Stimulated activated CD8-positive, alpha-beta memory T cell treated with anti-CD3 and anti-CD28 coated beads, Interleukin-12 subunit alpha, Interleukin-12 subunit beta, amount 100 ng/mL, for 24 hours (primary cell): ENCODE results near the gene ARHGAP26.

Experiments
- DNase-seq: peaks from one replicate; pipeline ENCODE4 v3.0.0-alpha.2; 2020; ENCODE audit errors: extremely low read depth

ARHGAP26 gene, protein sequence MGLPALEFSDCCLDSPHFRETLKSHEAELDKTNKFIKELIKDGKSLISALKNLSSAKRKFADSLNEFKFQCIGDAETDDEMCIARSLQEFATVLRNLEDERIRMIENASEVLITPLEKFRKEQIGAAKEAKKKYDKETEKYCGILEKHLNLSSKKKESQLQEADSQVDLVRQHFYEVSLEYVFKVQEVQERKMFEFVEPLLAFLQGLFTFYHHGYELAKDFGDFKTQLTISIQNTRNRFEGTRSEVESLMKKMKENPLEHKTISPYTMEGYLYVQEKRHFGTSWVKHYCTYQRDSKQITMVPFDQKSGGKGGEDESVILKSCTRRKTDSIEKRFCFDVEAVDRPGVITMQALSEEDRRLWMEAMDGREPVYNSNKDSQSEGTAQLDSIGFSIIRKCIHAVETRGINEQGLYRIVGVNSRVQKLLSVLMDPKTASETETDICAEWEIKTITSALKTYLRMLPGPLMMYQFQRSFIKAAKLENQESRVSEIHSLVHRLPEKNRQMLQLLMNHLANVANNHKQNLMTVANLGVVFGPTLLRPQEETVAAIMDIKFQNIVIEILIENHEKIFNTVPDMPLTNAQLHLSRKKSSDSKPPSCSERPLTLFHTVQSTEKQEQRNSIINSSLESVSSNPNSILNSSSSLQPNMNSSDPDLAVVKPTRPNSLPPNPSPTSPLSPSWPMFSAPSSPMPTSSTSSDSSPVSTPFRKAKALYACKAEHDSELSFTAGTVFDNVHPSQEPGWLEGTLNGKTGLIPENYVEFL

DNA sequence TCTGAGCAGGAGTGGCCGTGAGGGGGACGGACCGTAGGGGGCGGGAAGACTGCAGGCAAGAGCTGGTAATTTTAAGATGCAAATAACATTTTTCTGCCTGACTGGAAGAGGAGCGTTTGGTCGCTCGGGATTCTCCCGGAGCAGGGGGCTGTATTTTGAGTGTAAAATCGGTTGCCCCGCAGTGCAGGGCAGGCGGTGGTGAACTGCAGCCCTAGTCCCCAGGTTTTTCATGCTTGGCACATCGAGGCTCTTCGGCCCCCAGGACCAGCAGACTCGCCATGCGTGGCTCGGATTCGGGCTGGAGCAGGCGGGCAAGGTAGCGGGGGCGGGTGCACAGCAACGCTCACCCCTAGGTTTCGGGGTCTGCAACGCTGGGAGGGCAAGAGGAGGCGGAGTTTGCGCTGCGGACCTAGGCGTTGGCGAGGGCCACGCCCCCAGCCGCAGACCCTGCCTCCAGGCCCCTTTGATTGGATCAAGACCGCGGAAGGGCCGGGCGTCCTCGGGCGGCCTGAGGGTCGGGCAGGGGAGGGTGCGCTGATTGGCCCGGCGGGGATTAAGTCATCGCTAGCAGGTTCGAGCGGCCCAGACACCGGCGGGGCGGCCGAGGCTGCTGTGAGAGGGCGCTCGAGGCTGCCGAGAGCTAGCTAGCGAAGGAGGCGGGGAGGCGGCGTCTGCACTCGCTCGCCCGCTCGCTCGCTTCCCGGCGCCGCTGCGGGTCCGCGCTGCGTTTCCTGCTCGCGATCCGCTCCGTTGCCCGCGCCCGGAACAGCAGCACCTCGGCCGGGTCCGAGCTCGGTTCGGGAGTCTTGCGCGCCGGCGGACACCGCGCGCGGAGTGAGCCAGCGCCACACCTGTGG lies at the start of gene ARHGAP26:
Gene ARHGAP26, plus strand, starts transcription at position 585 of the 857 bp plus-strand sequence. CDS start 385 bp downstream, outside the sequence.
- peak; percentile 86 for DNase-seq

DNA sequence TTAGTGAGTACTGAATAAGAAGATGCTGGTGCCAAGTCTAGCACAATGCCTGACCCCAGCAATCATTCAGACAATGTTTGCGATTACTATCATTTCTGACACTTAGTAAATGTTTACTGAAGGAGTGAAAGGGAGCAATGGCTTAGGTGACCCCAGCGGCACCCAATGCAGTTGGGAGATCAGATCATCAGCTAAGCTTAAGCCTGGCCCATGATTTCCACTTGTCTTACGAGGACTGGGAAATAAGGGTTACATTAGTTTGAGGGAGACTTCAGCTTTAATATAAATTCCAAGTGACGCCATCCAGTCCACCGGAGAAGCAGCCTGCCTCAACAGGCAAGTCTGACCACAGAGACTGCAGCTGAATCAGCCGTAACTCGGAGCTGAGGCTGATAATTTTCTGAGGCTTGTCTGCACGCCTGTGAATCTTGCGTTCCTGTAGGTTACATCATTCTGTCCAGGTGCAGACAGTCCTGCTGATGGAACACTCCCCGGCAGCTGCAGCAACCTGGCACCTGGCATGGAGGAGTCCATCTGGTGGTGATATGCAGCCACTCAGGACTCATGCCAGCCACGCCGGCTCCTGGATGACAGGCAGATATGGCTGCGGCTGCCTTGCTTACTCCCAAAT lies 49.4 kb upstream of the ARHGAP26 start:
- DNase-seq, result no peak

DNA sequence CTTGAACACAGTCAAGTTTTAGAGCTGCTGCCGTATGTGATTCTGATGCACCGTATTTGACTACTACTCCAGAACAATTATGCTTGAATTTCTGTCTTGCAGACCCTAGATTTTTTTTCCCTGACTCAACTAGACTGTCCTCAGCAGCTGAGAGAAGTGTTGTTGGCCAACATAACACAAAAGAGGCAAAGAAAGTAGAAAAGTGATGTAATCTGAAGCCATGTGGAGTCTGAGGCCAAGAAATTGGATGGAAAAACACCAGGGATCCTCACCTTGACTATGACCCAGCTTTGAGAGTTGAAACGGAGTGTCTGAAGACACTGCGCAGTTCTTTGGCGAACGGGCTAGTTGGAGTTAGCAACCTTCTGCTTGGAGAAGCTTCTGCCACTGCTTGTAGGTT lies 48.0 kb upstream of the ARHGAP26 start:
- DNase-seq, result no peak

DNA sequence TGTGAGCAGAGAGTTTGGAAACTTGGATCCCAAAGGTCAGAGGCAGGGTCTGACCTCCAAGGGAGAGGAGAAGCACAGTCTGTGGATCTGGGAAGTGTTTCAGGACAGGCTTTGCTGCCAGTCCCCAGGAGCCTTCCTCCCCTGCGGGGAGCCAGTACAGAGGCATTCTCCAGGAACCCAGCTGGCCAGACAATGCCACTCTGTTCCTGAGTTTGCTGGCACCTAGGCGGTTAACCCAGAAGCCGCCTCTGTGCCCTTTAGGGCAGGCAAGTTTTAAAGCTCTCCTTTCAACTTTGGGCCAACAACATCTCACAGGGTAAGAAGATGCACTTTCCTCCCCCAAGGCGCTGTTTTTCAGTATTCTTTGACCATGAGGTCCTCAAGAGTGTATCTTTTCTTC lies 47.3 kb upstream of the ARHGAP26 start:
- DNase-seq, result no peak

DNA sequence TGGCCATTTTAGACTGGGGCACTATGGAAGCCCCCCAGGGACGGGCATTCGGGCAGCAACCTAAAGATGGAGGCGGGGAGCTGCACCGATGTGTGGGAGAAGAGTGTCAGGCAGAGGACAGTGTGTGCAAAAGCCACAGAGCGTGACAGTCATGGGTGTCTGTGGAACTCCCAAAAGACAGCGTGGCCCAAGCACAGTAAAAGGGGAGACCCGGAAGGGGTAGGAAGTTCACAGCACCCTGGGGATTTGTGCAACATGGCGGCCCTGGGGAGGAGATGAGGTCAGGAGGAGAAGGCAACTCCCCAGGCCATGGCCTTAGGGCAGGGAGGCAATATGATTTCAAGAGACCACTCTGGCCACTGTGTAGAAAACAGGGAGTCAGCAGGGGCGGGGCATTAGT lies 45.4 kb upstream of the ARHGAP26 start:
- no peak for DNase-seq

DNA sequence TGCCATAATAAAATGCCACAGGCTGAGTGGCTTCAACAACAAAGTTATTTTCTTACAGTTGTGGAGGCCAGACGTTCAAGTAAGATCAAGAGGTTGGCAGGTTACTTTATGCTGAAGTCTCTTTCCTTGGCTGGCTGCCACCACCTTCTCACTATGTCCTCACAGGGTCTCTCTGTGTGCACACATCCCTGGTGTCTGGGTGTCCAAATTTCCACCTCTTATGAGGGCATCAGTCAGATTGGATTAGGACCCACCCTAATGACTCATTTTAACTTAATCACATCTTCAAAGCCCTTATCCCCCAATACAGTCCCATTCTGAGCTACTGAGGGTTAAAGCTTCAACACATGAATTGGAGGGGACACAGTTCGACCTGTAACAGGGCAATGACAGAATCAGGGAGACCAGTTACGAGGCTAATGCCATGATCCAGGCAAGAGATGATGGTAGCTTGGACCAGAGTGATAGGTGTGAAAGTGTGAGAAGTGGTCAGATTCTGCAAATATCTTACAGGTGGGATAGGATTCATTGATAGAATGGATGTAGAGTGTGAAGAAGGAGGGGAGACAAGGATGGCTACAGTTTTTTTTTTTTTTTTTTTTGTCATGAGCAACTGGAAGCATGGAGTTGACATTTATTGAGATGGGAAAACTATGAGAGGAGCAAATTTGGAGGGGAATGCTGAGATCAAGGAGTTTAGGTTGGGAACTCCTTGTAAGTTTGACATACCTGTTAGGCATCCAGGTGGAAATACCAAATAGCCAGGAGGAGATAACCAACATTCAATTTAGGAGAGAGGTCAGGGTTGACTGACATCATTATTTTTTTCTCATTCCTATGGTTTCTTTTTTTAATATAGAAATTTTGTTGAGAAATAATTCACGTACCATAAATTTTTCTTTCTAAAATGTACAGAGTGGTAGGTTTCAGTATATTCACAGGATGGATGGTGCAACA lies 44.7 kb upstream of the ARHGAP26 start:
- DNase-seq, result no peak

DNA sequence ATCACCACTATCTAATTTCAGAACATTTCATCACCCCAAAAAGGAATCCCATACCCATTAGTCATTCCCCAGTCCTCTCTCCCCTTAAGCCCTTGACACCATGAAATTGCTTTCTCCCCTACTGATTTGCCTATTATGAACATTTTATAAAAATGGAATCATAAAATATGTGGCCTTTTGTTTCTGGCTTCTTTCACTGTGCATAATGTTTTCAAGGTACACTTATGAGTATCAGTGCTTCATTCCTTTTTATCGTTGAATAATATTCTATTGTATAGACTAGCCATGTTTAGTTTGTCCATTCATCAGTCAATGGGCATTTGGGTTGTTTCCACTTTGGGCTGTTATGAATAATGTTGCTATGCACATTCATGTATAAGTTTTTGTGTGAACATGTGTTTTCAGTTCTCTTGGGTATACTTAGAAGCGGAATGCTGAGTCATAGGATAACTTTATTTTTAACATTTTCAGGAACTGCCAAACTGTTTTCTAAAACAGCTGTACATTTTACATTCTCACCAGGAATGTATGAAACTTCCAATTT lies 43.9 kb upstream of the ARHGAP26 start:
- no peak for DNase-seq

DNA sequence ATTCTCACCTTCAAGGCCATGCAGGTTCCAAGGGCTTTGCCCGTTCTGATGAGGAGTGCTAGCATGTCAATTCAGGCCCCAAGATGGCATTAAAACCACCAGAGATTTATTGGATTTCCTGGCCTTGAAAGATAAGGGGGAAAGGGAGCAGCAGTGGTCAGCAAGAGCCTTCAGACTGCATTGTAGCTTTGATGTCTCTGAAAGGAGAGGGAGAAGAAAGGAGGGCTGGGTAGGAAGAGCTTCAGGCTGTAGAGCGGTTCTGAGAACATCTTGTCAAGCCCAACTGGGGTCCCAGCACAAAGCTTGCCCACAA lies 42.5 kb upstream of the ARHGAP26 start:
- DNase-seq, result no peak

DNA sequence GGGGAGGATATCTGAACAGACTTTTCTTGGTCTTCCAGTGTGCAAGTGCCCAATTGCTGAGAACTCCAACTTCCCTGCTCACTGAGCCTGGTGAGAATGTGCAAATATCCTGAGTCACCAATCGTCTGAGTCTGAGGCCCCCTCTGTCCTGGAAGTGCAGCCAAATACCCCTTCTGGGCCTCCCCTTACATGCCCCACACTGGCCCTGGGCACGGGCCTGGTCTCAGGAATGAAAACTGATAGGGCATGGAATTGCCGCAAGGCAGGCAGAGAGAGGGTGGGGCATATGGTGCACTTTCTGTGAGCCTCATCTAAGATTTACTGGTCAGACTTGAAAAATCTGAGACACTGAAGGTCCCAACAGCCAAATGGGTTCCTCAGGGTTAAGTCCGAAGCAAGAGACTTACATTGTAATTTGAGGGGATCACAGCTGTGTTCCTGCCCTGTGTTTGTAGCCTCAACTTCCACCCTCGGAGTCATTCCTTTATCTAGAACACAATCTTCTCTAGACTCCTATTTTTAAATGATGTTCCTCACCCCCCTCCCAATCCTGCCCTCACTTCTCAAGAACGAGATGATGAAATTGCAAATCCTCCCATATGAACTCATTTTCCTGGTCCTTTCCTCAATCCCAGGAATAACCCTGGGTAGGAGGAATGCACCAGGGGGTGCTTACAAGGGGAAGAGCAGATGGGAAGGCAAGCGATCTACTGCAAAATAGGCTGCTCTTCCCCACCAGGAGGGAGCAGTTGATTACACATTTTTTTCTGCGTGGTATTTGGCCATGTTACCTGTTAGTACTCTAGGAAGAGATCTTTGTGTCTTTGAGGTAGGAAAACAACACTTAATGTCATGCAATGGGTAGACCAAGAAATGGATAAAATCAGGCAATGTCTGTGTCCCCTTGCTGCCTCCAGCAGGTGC lies 34.6 kb upstream of the ARHGAP26 start:
- no peak for DNase-seq

DNA sequence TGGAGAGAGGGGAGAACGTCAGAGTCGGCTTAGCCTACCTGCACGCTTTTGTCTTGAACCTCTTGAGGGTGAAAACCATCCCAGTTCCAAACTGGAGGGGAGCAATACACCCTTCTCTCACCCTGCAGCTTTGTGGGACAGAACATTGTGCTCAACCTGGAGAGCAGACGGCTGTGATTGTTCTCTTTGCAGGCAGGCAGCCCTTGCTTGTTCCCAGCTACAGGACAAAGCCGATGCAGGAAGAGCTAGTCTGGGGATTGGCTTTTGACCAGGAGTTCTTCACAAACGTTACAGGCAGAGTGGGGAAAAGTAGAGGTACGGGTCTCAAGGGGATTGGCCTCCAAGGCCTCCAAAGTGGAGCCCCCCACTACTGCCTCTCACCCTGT lies 33.9 kb upstream of the ARHGAP26 start:
- no peak for DNase-seq

DNA sequence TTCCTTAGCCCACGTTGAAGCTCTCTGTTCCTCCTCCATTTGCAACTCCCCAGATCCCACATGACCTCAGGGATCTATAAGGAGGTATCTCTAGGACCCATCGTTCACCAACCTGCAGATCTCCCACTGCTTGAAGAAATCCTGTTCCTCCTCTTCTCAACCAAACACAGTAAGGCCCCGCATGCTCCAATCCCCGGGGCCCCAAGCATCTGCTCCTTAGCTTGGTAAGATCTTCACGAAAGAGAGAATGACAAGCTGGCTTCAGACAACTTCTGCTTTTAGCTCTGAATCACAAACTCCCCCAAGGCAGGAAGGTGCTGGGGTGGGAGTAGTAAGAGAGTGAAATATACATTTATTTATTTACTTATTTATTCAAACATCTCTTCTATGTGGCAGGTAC lies 33.0 kb upstream of the ARHGAP26 start:
- no peak for DNase-seq

DNA sequence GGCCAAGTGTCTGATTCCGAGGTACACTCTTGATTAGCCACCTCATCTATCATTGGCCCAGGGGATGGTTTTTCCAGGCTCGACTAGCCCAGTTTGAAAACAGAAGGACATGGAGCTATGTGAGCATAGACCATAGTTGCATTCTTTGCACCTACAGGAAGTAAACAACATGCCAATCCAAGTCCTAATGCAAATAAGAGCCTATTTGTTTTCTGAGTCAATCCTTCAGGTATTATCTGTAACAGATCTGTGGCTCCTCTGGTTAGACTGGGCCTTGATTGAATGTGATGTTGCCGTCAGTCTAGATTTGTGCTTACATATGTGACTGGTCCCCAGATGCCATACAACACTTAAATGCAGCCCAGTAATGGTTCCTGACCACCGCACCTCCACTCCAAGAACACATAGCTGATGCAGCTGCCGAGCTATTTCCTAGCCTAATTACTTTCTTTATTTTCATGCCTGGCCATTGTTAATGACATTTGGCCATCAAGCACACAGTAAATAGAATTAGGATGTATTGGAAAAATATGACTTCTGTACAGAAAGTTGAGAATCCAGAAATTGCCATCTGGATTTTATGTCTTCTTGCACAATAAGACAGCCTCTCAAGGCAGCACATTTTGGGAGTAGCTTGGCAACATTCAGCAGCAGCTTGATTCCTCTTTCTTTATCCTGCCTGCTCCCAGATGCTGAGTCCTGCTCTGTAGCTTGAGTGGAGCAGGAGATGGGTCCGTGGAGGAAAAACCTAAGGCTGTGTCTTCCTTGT lies 29.5 kb upstream of the ARHGAP26 start:
- DNase-seq, result no peak

DNA sequence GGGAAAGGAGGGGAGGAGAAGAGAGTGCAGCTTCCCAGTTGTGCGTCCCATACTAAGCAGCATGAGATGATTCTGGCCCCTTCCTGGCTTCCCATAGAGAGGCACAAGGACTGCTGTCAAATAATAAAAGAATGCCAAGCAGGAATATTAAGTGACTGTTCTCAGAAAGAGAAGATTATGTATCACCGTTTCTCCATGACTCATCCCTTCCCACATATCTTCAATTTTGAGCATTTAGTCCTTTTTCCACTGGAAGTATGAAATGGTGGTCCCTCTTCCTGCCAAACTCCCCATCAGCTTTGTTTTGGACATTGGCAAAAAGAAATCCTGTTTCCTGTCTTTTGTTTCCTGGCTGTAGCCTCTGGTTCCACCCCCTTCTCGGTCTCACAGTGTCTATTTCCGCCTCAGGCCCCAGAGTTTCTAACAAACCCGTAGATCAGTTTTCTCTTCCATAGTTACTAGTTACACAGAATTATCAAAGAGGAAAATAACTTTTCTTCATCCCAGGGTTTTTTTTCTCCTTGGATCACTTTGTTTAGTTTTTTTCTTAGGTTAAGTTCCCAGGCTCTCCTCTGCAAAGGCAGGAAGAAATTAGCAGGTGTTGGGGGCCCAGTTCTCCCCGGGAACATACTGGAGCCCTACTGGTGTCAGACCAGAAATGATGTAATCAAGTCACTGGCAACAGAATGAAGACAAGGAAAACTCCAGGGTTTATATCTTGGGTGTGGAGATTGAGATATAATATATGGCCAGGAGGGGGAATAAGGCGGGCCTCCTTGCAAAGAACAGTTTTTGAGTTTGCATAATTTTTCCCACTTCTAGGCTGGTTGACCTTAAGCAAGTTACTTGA lies 26.4 kb upstream of the ARHGAP26 start:
- no peak for DNase-seq

DNA sequence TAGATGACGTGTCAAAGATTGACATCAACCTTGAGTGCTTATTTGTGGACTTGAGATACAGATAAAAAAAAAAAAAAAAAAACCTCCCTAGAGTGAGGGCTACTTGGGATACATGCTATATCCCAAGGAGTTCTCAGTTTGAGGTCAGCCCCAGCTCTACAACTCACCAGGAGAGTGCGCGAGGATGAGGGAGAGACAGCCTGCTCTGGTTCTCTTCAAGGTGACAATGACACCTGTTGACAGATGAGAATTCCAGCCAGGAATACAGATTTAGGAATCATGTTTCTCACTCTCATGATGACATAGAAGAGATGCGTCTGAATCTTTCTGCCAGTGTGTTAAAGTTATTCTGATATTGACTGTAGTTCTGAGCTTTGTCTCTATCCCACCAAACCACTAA lies 24.9 kb upstream of the ARHGAP26 start:
- no peak for DNase-seq

DNA sequence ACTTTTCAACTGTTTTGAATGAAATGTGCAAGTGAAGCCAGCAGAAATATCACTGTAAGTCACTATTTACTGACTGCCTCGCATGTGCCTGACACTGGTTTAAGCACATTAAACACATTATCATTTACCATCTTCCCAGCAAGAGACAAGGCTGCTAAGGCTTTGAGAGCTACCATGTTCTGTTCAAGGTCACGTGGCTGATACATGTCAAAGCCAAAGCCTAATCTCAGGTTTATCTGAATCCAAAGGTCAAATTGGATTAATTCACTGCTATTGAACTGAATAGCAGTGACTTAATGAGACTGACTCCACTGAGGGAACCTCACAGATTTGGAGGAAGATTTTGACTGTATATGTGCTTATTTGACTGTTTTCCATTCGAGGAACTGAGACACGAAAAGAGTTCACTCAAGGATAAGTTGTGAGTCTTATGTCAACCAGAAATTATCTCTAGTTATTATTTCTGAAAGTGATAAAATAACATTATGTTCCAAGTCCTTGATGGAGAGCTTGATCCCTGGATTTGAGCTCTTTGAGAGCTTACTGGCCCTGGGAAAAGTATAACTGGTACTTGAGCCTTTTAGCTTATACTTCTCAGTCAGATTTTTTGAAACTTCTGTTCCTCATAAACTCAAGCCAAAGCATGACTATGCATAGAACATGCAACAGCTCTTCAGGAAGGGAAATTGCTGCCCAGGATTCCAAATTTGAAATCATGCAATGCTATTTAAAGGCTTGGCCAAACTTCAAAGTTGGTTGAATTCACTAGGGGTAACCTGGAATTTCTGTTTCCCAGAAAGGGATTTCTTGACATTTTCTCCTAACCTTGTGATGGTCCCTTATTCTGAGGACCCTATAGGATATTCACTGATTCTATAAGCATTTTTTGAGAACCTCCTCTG lies 23.4 kb upstream of the ARHGAP26 start:
- DNase-seq, result no peak

DNA sequence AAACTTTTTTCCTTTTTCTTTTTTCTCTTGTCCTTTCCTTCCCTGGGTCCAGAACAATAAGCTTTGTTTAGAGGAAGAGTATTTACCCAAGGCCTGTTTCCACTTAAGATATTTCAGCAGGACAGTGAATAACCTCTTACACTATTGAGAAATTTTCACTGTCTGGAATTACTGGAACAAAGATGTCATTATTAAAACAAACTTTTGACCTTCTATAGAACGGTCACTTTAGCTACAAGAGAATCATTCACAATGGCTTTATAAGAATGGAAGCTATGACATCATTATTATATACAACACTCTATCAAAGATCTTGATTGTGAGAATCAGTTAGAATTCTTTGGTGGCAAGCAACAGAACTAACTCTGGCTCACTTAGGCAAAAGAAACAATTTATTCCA lies 22.0 kb upstream of the ARHGAP26 start:
- no peak for DNase-seq
